RWPE2 (cell line): Measurements from ENCODE around the gene LAMA1.

Experiments
- ATAC-seq: fragments of 200-7000 bp; cut with Tn5 transposase; 3 replicates; pipeline ENCODE4 v1.9.1; 2021; ENCODE audit warnings: low read depth
- DNase-seq: peaks from one replicate; pipeline ENCODE4 v3.0.0-alpha.2; 2020; ENCODE audit warnings: low spot score
- H3K27ac ChIP-seq: fragments of 450-650 bp; 2 replicates; pipeline ENCODE4 v1.5.1; 2017; ENCODE audit warnings: mild to moderate bottlenecking; ENCODE audit not compliant: poor library complexity, severe bottlenecking
- H3K27me3 ChIP-seq: fragments of 250-450 bp; sonication (Bioruptor Pico); 2 replicates; pipeline ENCODE4 v1.5.1; 2021; ENCODE audit warnings: mild to moderate bottlenecking, moderate library complexity; ENCODE audit not compliant: insufficient read depth, poor library complexity, severe bottlenecking
- H3K36me3 ChIP-seq: fragments of 250-450 bp; sonication (Bioruptor Pico); 2 replicates; pipeline ENCODE4 v1.5.1; 2020; ENCODE audit warnings: low read depth, mild to moderate bottlenecking, moderate library complexity
- H3K4me1 ChIP-seq: fragments of 250-450 bp; sonication (Bioruptor Pico); 2 replicates; pipeline ENCODE4 v1.5.1; 2021; ENCODE audit warnings: mild to moderate bottlenecking, moderate library complexity; ENCODE audit not compliant: insufficient read depth, poor library complexity, severe bottlenecking
- H3K4me3 ChIP-seq: fragments of 250-450 bp; sonication (Bioruptor Pico); 2 replicates; pipeline ENCODE4 v1.5.1; 2021; ENCODE audit warnings: mild to moderate bottlenecking, moderate library complexity; ENCODE audit not compliant: severe bottlenecking
- H3K9me3 ChIP-seq: fragments of 250-450 bp; sonication (Bioruptor Pico); 2 replicates; pipeline ENCODE4 v1.5.1; 2021; ENCODE audit warnings: mild to moderate bottlenecking, moderate library complexity; ENCODE audit not compliant: severe bottlenecking
- TF ChIP-seq, protein P1 (sequence below): fragments of 450-650 bp; IDR thresholded peaks from one replicate; pipeline ENCODE4 v1.5.1; 2017; ENCODE audit warnings: mild to moderate bottlenecking, moderate library complexity; ENCODE audit not compliant: poor library complexity, severe bottlenecking

LAMA1 gene

DNA sequence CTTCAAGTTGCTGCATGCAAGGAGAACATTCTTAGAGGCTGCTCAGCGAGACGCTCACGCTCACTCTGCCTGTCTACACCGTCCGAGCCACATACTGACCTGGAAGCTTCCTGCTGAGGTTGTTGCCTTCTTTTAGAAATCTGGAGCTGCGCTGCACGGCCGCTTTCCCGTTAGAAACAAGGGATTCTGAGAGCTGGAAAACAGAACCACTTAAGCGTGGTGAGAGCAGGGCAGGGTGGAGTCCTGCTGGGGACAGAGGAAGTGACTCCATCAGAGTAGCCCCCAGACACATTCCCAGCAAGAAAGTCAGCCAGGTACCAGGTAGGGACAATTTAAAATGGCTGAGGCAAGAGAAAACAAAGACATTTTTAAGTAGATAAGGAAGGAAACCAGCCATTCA, 135.2 kb downstream of the LAMA1 start:
- TF ChIP-seq, protein P1, sequence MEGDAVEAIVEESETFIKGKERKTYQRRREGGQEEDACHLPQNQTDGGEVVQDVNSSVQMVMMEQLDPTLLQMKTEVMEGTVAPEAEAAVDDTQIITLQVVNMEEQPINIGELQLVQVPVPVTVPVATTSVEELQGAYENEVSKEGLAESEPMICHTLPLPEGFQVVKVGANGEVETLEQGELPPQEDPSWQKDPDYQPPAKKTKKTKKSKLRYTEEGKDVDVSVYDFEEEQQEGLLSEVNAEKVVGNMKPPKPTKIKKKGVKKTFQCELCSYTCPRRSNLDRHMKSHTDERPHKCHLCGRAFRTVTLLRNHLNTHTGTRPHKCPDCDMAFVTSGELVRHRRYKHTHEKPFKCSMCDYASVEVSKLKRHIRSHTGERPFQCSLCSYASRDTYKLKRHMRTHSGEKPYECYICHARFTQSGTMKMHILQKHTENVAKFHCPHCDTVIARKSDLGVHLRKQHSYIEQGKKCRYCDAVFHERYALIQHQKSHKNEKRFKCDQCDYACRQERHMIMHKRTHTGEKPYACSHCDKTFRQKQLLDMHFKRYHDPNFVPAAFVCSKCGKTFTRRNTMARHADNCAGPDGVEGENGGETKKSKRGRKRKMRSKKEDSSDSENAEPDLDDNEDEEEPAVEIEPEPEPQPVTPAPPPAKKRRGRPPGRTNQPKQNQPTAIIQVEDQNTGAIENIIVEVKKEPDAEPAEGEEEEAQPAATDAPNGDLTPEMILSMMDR = no peak
- no peak for ATAC-seq

DNA sequence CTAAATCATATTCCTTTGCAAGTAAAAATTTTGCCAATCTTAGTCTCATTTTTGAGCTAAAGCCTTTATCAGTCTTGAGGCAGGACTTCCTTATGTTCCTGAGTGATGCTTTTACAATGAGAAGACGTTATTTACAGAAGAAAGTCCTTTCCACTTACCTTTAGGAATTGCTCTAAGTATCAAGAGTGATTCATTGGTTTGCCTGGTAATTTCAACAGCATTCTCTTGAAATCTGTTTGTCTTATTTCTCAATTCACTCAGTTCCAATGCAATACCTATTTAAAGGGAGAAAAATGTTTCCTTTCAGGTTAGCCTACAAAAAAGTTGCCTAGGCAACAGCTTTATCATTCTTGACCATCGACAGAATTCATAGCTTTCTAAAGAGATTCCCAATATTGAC, 137.2 kb downstream of the LAMA1 start:
- Histone ChIP-seq H3K4me1 (no peaks in the 10 kb centered on the region), H3K27ac (no peak overlapping the region), H3K36me3 (no peaks in the 10 kb centered on the region), H3K4me3 (no peak overlapping the region), H3K9me3 (no peaks in the 10 kb centered on the region), H3K27me3 (no peaks in the 10 kb centered on the region)
- DNase-seq = no peak
- ATAC-seq = peak; percentile 61
- TF ChIP-seq, protein P1 = no peak

More for the DNA sequence above, 135.2 kb downstream of the LAMA1 start:
- no peak for DNase-seq
- Histone ChIP-seq H3K36me3 (no peaks in the 10 kb centered on the region), H3K4me1 (no peaks in the 10 kb centered on the region), H3K4me3 (no peak overlapping the region), H3K27ac (no peak overlapping the region), H3K27me3 (no peaks in the 10 kb centered on the region), H3K9me3 (no peaks in the 10 kb centered on the region)

DNA sequence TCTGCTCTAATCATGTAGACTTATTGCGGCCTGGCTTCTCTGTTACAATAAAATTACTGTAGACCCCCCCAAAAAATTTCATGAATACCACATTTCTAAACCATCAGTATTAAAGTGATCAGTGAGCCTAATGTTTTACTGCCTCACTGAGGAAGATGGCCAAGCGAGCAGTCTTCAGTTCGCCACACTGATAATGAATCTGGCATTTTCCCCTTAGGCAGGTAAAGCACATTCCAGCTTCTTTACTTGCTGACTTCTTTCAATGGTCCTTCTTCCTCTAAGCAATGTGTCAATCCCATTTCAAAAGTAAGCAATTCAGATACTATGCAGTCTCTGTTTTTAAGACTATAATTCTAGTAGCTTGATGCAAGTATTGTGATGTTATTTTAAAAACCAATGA, 137.6 kb downstream of the LAMA1 start:
- TF ChIP-seq, protein P1 = no peak
- 0 out of 3 replicates have a peak, but pooled peaks have one; percentile 19 for ATAC-seq
- DNase-seq = no peak
- Histone ChIP-seq H3K36me3 (no peaks in the 10 kb centered on the region), H3K4me3 (no peak overlapping the region), H3K27me3 (no peaks in the 10 kb centered on the region), H3K27ac (no peak overlapping the region), H3K9me3 (no peaks in the 10 kb centered on the region), H3K4me1 (no peaks in the 10 kb centered on the region)

DNA sequence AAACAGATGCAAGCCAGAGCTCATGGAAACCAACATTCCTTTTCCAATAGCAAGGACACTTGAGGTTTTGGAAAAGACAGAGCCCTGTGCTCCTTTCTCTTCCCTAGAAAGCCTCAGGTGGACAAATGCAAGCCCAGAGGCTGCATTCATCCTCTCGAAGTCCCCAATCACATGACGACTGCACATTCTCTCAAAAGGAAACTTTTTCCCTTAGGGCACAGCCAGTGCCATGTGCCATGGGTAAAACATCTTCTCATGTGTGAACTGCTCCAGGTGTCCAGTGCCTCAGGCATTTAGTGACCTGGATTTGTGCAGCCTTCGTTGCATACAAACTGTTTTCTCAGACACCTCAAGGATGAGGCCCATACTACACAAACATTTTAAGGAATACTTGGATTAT, 140.7 kb downstream of the LAMA1 start:
- no peaks in the 10 kb centered on the region for H3K36me3 ChIP-seq
- DNase-seq (no peak), ATAC-seq (no peak)
- no peak overlapping the region for H3K4me3 ChIP-seq
- no peaks in the 10 kb centered on the region for H3K27me3 ChIP-seq
- H3K9me3 ChIP-seq = no peaks in the 10 kb centered on the region
- TF ChIP-seq, protein P1 = no peak
- no peaks in the 10 kb centered on the region for H3K4me1 ChIP-seq
- H3K27ac ChIP-seq = no peak overlapping the region

DNA sequence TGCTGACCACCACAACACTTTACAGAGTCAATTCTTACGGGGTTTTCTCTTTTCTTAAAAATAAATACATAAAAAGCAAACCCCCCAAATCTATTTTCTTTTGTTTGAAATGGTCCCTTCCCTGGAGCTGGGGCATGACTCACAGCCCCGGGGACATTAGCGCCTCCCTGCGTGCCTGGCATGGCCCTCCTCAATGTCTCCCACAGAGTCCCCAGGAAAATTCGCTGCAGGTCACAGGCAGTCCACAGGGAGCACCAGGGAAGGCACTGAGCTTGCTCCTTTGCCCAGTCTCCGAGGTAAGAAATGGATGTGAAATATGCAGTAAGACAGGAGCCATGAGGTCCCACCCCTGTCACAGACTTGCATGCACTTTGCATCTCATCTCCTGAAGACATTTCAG, 142.5 kb downstream of the LAMA1 start:
- H3K4me1 ChIP-seq = no peaks in the 10 kb centered on the region
- ATAC-seq (no peak), DNase-seq (no peak)
- no peak overlapping the region for H3K27ac ChIP-seq
- TF ChIP-seq, protein P1 = no peak
- no peaks in the 10 kb centered on the region for H3K27me3 ChIP-seq
- no peaks in the 10 kb centered on the region for H3K36me3 ChIP-seq
- H3K4me3 ChIP-seq = no peak overlapping the region
- H3K9me3 ChIP-seq = no peaks in the 10 kb centered on the region
